ENCODE results near the gene PCDH19.

Gene PCDH19

GRCh38 chrX:100424012-100424411 lies 13.9 kb upstream of the PCDH19 start:
- peak; percentile 16; the same call in 1 of the 2 replicates for TF ChIP-seq CTCF (IDR thresholded peaks at IDR 0.05)

GRCh38 chrX:100418556-100418955 lies 8.5 kb upstream of the PCDH19 start:
- TF ChIP-seq CTCF (IDR thresholded peaks at IDR 0.05) = no peak

GRCh38 chrX:100417681-100418080 lies 7.6 kb upstream of the PCDH19 start:
- no peak for TF ChIP-seq CTCF (IDR thresholded peaks at IDR 0.05)

- peak; percentile 43 for TF ChIP-seq CTCF (IDR thresholded peaks at IDR 0.05)
Observed at GRCh38 chrX:100413229-100413628, 3.2 kb upstream of the PCDH19 start.

- no peak for TF ChIP-seq CTCF (IDR thresholded peaks at IDR 0.05)
Observed at GRCh38 chrX:100411802-100412715, 2.0 kb upstream of the PCDH19 start.

- TF ChIP-seq CTCF (IDR thresholded peaks at IDR 0.05) = no peak
Observed at GRCh38 chrX:100410901-100411801, 1.1 kb upstream of the PCDH19 start.

- no peak for TF ChIP-seq CTCF (IDR thresholded peaks at IDR 0.05)
Observed at GRCh38 chrX:100408713-100409609, 1.1 kb downstream of the PCDH19 start.
